Renal pelvis (tissue), 4 donors: ENCODE results near the gene FGF2. TPM values are rescaled to one million over a fixed set of nuclear protein-coding genes. Genes with fewer than 3 reads are reported as not detected.

Experiments
- DNase-seq: peaks from one replicate; pipeline ENCODE4 v3.0.0-alpha.2; 2013
- polyA plus RNA-seq, 3 donors: library from polyadenylated mRNA; unstranded; fragments of 120-200 nt; gene quantifications; one replicate each; pipeline ENCODE4 v1.2.1, GENCODE V29; 2013; ENCODE audit not compliant: insufficient read length in 3 of 3

Gene FGF2
- polyA plus RNA-seq, 3 donors = 6.3 to 8.0 (median 7.9) TPM

DNA sequence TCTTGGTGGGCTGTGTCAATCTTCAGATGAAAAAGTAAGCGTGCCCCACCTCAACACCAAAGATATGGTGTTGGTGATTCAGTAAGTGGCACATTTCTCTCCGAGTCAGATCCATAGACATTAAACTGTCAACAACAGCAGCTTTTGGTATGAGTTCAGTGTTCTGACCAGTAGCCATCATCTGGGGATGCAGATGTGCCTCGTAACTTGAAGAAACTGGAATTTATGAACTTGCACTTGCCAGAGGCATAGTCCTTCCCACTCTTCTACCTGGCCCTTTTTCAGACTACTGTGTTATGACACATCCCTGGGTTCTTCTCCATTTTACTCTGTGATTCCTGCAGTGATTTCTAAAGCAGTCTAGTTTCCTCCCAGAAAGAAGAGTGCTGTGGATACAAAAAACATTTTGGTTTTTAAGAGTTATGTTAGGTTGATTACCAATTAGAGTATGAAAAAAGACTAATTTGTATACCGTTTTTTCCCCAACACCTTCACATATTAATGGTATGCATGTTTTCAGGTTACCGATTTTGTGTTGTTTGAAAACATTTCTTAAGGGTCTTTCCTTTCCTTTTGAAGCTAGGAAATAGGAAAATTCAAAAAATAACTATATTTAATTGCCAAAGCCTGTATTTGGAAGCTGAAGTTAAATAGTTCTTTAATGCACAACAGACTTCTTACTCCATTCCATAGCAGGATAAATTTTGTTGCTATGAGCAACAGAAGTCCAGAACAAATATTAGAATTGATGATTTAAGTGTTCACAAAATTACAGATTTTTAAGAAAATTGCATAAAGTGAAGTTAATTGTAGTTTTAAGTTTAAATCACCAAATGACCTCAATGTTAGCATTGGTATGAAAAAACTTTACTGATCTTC lies 56.5 kb downstream of the FGF2 start:
- DNase-seq = no peak

DNA sequence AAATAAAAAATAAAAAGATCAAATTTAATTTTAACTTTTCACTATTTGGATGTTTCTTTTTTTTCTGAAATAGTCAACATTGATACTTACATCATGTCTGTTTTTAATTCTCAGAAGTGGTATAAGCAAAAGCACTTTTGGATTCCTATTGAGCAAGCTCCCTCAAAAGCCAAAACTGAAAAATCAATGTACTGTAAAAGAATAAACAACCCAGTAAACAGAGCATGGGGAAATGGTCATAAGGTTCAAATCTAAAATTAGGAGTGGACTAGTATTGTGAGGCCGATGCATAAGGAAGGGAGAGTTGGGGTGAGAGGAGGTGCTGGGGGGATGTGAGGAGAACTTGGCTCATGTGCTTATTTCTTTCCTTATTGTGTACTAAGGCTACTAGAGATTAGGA lies 57.9 kb downstream of the FGF2 start:
- DNase-seq = no peak

DNA sequence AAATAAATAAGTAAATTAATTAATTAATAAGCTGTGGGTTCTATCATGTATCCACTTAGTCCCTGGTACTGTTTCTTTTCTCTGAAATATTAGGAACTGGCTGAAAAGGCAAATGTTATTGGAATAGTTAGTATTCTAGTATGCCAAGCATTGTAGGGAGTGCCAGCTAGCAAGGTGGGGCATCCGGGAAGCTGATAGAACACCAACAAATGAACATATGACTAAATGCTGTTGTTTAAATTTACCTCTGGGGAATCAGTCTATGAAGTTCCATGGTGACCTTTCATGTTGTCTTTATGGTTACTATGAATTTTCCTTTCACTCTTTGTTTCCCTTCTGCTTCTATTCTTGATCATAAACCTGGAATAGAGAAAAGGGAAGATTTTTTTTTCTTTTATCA lies 63.1 kb downstream of the FGF2 start:
- no peak for DNase-seq

DNA sequence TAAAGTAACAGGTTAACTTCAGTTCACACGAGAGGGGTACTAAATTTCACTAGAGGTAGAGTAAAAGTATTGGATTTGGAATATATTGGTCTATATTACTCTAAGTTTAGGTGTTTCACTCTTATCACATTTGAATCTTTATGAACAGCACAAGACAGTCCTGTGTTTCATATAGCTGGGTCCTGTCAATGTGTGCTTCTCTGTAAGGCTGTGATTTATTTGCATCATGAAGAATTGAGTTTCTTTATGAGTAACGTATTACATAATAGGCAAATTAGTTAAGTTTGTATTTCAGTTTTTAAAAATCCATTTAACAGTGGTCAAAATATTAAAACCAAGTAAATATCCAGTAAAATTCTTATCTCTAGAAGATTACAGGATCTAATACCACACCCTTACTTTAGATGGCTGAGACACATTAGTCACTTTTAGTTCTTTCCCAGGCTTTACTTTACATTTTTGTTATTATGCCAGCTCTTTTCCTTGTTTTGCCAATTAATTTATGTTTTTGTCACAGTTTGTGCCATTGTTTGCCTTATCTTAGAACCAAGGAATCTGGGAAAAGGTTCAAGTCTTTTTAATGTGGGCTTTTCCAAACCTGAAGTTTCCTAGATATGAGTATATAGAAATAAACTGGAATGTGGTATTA lies 63.6 kb downstream of the FGF2 start:
- no peak for DNase-seq

DNA sequence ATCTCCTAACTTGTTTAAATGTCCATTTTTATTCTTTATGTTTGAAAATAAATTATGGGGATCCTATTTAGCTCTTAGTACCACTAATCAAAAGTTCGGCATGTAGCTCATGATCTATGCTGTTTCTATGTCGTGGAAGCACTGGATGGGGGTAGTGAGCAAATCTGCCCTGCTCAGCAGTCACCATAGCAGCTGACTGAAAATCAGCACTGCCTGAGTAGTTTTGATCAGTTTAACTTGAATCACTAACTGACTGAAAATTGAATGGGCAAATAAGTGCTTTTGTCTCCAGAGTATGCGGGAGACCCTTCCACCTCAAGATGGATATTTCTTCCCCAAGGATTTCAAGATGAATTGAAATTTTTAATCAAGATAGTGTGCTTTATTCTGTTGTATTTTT lies 68.2 kb downstream of the FGF2 start:
- DNase-seq = no peak

DNA sequence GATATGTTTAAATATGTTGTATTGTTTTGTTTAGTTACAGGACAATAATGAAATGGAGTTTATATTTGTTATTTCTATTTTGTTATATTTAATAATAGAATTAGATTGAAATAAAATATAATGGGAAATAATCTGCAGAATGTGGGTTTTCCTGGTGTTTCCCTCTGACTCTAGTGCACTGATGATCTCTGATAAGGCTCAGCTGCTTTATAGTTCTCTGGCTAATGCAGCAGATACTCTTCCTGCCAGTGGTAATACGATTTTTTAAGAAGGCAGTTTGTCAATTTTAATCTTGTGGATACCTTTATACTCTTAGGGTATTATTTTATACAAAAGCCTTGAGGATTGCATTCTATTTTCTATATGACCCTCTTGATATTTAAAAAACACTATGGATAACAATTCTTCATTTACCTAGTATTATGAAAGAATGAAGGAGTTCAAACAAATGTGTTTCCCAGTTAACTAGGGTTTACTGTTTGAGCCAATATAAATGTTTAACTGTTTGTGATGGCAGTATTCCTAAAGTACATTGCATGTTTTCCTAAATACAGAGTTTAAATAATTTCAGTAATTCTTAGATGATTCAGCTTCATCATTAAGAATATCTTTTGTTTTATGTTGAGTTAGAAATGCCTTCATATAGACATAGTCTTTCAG lies 68.8 kb downstream of the FGF2 start:
- no peak for DNase-seq

DNA sequence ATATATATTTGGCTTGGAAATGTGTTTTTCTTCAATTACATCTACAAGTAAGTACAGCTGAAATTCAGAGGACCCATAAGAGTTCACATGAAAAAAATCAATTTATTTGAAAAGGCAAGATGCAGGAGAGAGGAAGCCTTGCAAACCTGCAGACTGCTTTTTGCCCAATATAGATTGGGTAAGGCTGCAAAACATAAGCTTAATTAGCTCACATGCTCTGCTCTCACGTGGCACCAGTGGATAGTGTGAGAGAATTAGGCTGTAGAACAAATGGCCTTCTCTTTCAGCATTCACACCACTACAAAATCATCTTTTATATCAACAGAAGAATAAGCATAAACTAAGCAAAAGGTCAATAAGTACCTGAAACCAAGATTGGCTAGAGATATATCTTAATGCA lies 69.6 kb downstream of the FGF2 start:
- DNase-seq = no peak

DNA sequence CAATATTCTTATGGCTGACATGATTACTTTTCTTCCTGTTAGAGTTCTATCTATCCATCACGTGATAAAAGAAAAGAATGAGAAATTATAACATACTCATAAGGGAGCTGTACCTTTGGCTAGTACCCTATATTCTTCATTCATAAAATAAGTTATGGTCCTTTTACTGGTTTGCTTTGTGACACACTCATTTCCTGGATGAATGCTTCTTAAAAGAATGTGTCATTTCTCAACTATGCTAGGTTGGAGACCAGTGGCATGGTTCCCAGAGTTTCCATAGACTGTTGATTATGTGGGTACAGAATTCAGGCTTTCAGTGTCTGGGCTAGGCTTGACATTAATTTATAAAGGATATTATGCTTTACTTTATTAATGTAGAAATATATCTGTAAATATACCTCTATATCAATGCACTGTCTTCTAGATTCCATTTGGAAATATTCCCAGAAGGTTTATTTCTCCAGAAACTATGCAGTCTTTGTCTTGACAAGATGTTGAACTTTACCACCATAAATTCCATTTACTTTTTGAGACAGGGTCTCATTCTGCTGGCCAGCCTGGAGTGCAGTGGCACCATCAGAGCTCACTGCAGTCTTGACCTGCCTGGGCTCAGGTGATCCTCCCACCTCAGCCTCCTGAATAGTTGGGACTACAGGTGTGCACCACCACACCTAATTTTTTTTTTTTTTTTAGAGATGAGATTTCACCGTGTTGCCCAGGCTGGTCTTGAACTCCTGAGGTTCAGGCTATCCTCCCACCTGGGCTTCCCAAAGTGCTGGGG lies 71.9 kb downstream of the FGF2 start:
- no peak for DNase-seq

DNA sequence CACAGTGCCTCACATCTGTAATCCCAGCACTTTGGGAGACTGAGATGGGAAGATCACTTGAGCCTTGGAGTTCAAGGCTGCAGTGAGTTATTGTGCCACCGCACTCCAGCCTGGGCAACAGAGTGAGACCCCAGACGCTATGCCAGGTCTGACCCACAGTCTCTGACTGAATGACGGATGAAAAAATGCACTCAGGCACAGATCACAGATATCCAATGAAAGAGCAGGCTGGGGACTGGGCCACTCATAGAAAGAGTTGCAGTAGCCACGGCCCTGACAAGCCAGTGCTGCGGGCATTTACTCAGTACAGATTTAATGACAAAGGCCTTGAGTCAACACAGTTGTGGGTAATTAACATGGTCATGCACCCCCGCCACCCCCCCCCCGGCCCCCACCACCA lies 73.1 kb downstream of the FGF2 start:
- no peak for DNase-seq

DNA sequence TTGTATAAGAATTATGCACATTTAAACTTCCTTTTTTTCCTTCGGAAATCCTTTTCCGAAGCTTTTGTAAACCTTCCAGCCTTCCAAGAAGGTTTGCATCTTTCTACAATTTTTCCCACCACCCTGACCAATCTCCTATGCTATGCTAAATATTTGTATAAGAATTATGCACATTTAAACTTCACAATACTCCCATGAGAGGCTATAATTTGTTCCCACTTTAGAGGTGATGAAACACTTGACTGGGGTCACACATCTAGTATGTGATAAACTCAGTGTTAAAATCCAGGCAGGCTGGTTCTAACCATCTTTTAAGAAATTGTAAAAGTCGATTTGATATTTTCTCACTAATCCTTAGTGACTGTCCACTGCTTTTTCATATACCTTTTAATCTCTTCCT lies 73.7 kb downstream of the FGF2 start:
- DNase-seq = no peak

DNA sequence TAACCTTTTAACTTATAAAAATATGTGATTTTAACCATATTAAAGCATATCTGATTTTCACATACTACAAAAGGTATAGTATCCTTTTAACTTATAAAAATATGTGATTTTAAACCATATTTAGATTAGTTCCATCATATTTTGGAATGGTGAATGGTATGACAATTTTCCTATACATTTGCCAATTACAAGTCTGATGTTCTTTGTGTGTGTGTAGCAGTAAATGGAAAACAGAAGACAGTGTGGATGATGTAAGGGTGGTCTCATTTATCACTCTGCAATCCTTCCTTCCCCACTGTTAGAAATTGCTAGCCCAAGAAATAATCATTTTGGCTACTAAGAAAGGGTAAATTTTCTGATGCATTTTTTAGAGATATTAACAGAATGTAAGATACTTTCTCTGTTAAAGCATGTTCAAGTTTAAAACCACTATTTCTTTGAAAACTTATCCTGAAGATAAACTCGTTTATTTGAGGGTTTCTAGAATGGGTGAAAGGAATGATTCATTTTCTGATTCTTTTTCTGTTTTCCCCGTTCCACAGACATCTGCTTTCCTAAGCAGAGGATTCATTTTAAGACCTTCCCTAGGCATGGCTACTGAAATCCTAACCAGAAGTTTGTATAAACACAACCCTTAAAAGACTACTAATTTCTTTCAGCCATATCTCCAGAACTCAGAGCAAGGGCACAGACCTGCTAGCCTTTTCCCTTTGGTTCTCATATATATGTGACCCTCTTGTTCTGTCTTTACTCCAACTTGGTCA lies 74.8 kb downstream of the FGF2 start:
- no peak for DNase-seq

DNA sequence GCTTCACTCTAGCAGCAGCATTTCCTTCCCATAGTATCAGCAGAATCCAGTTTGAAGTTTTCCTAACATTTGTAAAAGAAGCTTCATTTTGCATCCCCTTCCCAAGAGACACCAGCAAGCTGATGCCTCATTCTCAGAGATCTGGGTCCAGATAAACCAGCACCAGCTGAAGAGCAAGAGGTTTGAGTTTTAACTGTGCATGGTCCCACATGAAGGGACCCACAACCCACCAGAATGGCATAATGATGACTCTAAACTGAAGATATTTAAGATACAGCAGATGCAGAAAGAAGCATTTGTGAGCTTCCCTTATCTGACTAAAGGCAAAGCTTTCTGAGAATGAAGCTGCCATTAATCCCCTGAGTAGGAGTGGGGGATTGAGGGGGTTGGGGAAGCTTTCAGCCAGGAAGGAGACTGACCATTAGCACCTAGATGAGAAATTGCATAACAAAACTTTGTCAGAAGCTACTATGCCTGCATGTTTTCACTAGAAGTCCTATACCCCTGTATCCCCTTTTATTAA lies 77.2 kb downstream of the FGF2 start:
- DNase-seq = no peak

DNA sequence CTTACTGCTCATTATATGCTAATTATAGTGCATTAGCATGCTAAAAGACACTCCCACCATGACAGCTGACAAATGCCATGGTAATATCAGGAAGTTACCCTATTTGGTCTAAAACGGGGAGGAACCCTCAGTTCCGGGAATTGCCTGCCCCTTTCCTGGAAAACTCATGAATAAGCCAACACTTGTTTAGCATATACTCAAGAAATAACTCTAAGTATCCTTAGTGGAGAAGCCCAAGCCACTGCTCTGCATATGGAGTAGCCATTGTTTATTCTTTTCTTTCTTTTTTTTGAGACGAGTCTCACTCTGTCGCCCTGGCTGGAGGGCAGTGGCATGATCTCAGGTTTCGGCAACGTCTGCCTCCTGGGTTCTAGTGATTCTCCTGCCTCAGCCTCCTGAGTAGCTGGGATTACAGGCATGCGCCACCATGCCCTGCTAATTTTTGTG lies 80.3 kb downstream of the FGF2 start:
- no peak for DNase-seq

DNA sequence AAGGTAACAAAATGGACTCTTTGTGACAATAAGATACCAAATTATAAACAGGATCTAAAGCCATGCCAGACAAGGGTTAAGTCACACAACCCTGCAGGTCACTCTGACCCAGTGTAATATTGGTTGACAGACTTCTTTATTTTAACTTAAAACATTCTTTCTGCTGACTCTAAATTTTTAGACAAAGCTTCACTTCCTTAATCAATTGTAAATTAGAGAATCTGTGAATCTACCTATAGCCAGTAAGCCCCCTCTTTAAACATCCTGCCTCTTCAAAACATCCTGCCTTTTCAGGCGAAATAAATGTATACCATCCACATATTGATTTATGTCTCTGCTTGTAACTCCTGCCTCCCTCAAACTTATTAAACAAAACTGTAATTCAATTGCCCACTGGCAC lies 81.6 kb downstream of the FGF2 start:
- DNase-seq = no peak

DNA sequence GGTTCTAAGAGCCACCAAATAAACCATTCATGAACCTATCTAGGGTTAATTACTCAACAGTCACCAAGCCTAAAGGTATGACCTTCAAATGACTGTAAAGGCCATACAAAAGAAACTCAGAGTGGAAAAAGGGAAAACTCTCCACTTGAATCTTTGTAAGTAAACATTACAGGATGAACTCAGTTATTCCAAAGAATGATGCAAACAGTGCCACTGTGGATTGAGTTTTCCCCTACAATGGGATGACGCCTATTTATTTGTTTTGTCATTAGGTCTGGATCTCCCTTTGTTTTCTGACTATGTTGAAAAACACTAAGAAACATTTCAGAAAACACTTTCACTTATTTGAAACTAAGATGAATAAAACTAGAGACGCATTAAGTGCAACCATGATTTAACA lies 83.1 kb downstream of the FGF2 start:
- DNase-seq = no peak

DNA sequence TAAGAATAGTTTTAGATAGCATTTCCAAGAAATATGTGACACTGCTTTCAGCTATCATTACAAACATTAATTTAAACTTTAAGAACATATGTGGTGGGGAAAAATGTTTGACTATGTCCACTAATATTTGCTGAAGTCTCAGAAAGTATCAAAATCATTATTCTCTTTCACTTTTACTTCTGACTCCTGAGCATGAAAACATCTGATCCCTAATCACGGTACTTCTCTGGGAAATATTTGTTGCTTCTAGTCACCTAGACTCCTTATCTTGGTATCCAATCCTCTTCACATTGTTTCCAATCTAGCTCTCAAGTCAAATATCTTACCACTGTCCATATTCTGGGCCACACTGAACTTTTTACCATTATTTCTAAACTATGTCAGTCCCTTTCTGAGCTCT lies 85.0 kb downstream of the FGF2 start:
- DNase-seq = no peak

DNA sequence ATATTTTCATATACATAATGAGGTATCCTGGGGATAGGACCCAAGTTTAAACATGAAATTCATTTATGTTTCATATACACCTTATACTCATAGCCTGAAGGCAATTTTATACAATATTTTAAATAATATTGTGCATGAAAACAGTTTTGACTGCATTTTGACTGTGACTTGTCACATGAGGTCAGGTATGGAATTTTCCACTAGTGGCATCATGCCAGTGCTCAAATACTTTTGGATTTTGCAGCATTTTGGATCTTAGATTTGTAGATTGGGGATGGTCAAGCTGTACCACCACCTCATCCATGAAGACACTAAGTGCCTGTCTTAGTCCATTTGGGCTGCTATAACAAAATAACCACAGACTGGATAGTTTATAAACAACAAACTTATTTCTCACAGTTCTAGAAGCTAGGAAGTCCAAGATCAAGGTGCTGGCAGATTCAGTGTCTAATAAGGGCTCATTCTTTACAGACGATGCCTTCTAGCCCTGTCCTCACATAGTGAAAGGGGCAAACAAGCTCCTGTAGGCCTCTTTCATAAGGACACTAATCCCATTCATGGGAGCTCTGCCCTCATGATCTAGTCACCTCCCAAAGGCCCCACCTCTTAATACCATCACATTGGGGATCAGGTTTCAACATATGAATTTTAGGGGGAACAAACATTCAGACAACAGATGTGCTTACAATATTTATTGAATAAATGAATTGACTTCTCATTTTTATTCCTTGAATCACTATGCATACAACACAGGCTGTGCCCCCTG lies 86.4 kb downstream of the FGF2 start:
- no peak for DNase-seq

DNA sequence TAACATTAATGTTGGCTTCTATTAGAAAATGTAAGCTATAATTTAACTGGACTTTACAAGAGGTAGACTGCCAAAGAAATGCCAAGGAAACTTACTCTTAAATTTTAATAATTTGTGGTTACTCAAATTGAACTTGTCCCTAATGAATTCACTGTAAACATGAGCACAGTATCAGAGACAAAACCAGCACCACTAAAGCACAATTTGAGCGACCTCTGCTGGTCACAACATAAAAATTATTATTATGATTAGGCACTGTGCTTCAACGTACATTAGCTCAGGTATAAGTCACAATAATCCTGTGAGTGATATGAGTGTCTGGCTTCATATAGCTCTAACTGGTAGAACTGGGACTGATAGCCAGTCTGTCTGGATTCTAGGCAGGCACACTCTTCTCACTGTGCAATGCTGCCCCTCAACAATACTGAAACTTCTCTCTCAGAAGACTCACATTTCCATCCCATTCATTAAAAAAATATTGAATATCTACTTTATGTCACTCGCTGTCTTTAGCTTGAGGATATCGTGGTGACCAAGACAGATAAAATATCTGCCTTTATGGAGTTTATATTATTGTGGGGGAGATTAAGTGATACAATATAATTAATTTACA lies 87.8 kb downstream of the FGF2 start:
- no peak for DNase-seq

DNA sequence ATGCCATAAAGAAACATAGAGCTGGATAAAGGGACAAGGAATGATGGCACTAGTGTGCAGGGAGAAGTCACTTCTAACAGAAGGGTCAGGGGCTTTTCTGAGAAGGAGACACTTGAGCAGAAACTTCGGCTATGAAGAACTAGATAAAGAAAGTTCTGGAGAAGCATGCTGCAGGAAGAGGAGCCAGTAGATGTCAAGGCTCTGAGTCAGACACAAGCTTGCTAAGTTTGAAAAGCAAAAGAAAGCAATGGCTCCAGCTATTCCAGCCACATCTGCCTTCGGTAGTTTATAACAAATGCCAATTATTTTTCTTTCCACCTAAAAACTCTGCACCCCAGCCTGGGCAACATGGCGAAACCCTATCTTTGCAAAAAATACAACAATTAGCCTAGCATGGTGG lies 88.3 kb downstream of the FGF2 start:
- DNase-seq = no peak

DNA sequence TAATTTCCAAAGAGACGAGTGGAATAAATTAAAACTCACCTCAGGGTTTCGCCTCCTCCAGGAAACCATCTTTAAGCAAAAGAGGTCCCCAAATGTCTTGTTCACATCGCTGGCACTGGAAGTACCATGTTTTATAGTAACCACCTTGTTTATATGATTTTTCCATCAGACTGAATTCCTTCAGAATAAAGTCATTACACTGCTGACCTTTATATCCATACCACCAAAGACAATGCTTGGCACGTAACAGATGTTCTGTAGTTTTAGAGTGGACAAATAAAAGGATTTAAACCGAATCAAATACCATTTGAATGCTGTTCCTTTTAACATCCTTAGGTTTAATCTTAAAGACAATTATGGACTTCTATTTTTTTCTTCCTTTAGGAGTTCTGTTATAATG lies 91.1 kb downstream of the FGF2 start:
- DNase-seq = no peak
